IMR-90 (cell line): Measurements from ENCODE around the gene PPP3CA. TPM values are rescaled to one million over a fixed set of nuclear protein-coding genes. Genes with fewer than 3 reads are reported as not detected.

Source experiments
- ATAC-seq: fragments of 200-7000 bp; cut with Tn5 transposase; 2 replicates; pipeline ENCODE4 v1.9.1; 2020; ENCODE audit warnings: low read depth, mild to moderate bottlenecking, moderate library complexity
- BruUV-seq: library from RNA; stranded (reverse); fragments of 400-500 nt; replicated peaks from 2 replicates; lab custom pipeline; 2021; lab: Mats Ljungman, UMichigan
- CTCF ChIA-PET: fragments of 300-600 bp; formaldehyde crosslinking; extraction: SDS; loops from one replicate; lab custom pipeline; 2021; ENCODE audit warnings: antibody characterized with exemption; lab: Yijun Ruan, JAX
- POLR2A ChIA-PET: fragments of 300-600 bp; sonication (Branson Sonifier 250); formaldehyde crosslinking; loops from one replicate; lab custom pipeline; 2022; ENCODE audit warnings: antibody characterized with exemption; ENCODE audit not compliant: unreplicated experiment; lab: Charles Lee
- DNase-seq: peaks from one replicate; pipeline ENCODE4 v3.0.0; 2013
- H2AFZ ChIP-seq: replicated peaks from 2 replicates; pipeline ENCODE3; 2013; ENCODE audit warnings: low read length, mild to moderate bottlenecking; ENCODE audit not compliant: poor library complexity
- H2AK5ac ChIP-seq: 2 replicates; pipeline ENCODE4 v1.6.1; 2013; ENCODE audit warnings: low read depth, low read length, inconsistent platforms
- H2AK9ac ChIP-seq: replicated peaks from 2 replicates; pipeline ENCODE3; 2013; ENCODE audit warnings: mild to moderate bottlenecking, low read depth, low read length, moderate library complexity; ENCODE audit not compliant: poor library complexity
- H2BK120ac ChIP-seq: 2 replicates; pipeline ENCODE4 v1.6.1; 2013; ENCODE audit warnings: low read depth, low read length, inconsistent platforms
- H2BK15ac ChIP-seq: 3 replicates; pipeline ENCODE4 v1.6.1; 2013; ENCODE audit warnings: low read depth, low read length, inconsistent platforms
- H2BK20ac ChIP-seq: 2 replicates; pipeline ENCODE4 v1.6.1; 2013; ENCODE audit warnings: low read depth, mild to moderate bottlenecking, inconsistent platforms, low read length, moderate library complexity
- H2BK5ac ChIP-seq: 2 replicates; pipeline ENCODE4 v1.6.1; 2013; ENCODE audit warnings: mild to moderate bottlenecking, low read depth, low read length, inconsistent platforms; ENCODE audit not compliant: poor library complexity, severe bottlenecking
- H3K14ac ChIP-seq: replicated peaks from 2 replicates; pipeline ENCODE4 v1.6.1; 2013; ENCODE audit warnings: low read depth, low read length, inconsistent platforms
- H3K18ac ChIP-seq: 2 replicates; pipeline ENCODE4 v1.6.1; 2013; ENCODE audit warnings: low read depth, low read length, control low read depth
- H3K23ac ChIP-seq: 2 replicates; pipeline ENCODE4 v1.6.1; 2013; ENCODE audit warnings: low read depth, low read length, inconsistent platforms
- H3K27ac ChIP-seq: 2 replicates; pipeline ENCODE4 v1.5.1; 2013; ENCODE audit warnings: mild to moderate bottlenecking, control low read depth, low read length; ENCODE audit not compliant: insufficient read depth
- H3K27me3 ChIP-seq: 2 replicates; pipeline ENCODE4 v1.6.1; 2013; ENCODE audit warnings: low read length; ENCODE audit not compliant: control insufficient read depth, insufficient read depth
- H3K36me3 ChIP-seq: 2 replicates; pipeline ENCODE4 v1.6.1; 2013; ENCODE audit warnings: low read length, mixed read lengths; ENCODE audit not compliant: control insufficient read depth, insufficient read depth
- H3K4ac ChIP-seq: 2 replicates; pipeline ENCODE4 v1.6.1; 2013; ENCODE audit warnings: low read depth, low read length, inconsistent platforms
- H3K4me1 ChIP-seq: 2 replicates; pipeline ENCODE4 v1.6.1; 2013; ENCODE audit warnings: low read length, mixed read lengths; ENCODE audit not compliant: control insufficient read depth, insufficient read depth
- H3K4me2 ChIP-seq: 2 replicates; pipeline ENCODE4 v1.6.1; 2013; ENCODE audit warnings: low read depth, mild to moderate bottlenecking, control low read depth, low read length, moderate library complexity
- H3K4me3 ChIP-seq: 2 replicates; pipeline ENCODE4 v1.5.1; 2013; ENCODE audit warnings: low read depth, mild to moderate bottlenecking, control low read depth, low read length, moderate library complexity; ENCODE audit not compliant: insufficient read depth
- H3K56ac ChIP-seq: 2 replicates; pipeline ENCODE4 v1.6.1; 2013; ENCODE audit warnings: low read length, inconsistent platforms; ENCODE audit not compliant: insufficient read depth; ENCODE audit errors: extremely low read depth
- H3K79me1 ChIP-seq, 2 experiments: 2 replicates each; pipeline ENCODE4 v1.6.1; 2013; ENCODE audit warnings: low read length in 2 of 2, inconsistent platforms in 1 of 2, low read depth in 1 of 2
- H3K9ac ChIP-seq: 2 replicates; pipeline ENCODE4 v1.6.1; 2013; ENCODE audit warnings: low read depth, low read length, control low read depth
- H3K9me1 ChIP-seq: 2 replicates; pipeline ENCODE4 v1.6.1; 2013; ENCODE audit warnings: low read length, inconsistent platforms; ENCODE audit not compliant: insufficient read depth
- H3K9me3 ChIP-seq: 2 replicates; pipeline ENCODE4 v1.6.1; 2013; ENCODE audit warnings: low read length; ENCODE audit not compliant: control insufficient read depth, insufficient read depth
- H4K20me1 ChIP-seq: 2 replicates; pipeline ENCODE4 v1.6.1; 2013; ENCODE audit warnings: low read length, inconsistent platforms; ENCODE audit not compliant: insufficient read depth
- H4K5ac ChIP-seq: 2 replicates; pipeline ENCODE4 v1.6.1; 2013; ENCODE audit warnings: mild to moderate bottlenecking, low read depth, low read length, control low read depth
- H4K8ac ChIP-seq, 2 experiments: 2 replicates each; pipeline ENCODE4 v1.6.1; 2013; ENCODE audit warnings: low read depth in 2 of 2, low read length in 2 of 2, control low read depth in 1 of 2, inconsistent platforms in 1 of 2
- H4K91ac ChIP-seq: 2 replicates; pipeline ENCODE4 v1.6.1; 2013; ENCODE audit warnings: low read depth, low read length, inconsistent platforms; ENCODE audit not compliant: insufficient read depth
- BHLHE40 ChIP-seq: fragments of 150-350 bp; IDR thresholded peaks from 2 replicates; pipeline ENCODE4 v1.6.1; 2016; ENCODE audit warnings: mild to moderate bottlenecking, low read depth, low read length
- CEBPB ChIP-seq: IDR thresholded peaks from 2 replicates; pipeline ENCODE4 v1.6.1; 2012; ENCODE audit warnings: low read depth, low read length, improper control_type of control experiment
- CTCF ChIP-seq: conservative IDR thresholded peaks from 2 replicates; pipeline ENCODE4 v1.5.1; 2012; ENCODE audit warnings: mild to moderate bottlenecking, low read depth, low read length, improper control_type of control experiment
- FOS ChIP-seq: fragments of 150-350 bp; IDR thresholded peaks from 2 replicates; pipeline ENCODE4 v1.6.1; 2016; ENCODE audit warnings: low read depth, low read length
- MAFK ChIP-seq: IDR thresholded peaks from 2 replicates; pipeline ENCODE4 v1.6.1; 2012; ENCODE audit warnings: low read depth, low read length, improper control_type of control experiment
- MAZ ChIP-seq: IDR thresholded peaks from 2 replicates; pipeline ENCODE4 v1.6.1; 2012; ENCODE audit warnings: low read depth, mild to moderate bottlenecking, low read length, improper control_type of control experiment, moderate library complexity, borderline replicate concordance
- MXI1 ChIP-seq: IDR thresholded peaks from 2 replicates; pipeline ENCODE4 v1.6.1; 2012; ENCODE audit warnings: low read depth, mild to moderate bottlenecking, low read length, moderate library complexity, borderline replicate concordance
- NFE2L2 ChIP-seq: fragments of 150-350 bp; IDR thresholded peaks from 2 replicates; pipeline ENCODE4 v1.6.1; 2016; ENCODE audit warnings: low read depth, mild to moderate bottlenecking, low read length
- POLR2A ChIP-seq: IDR thresholded peaks from 2 replicates; pipeline ENCODE4 v1.6.1; 2012; ENCODE audit warnings: mild to moderate bottlenecking, low read depth, low read length
- RAD21 ChIP-seq: IDR thresholded peaks from 2 replicates; pipeline ENCODE4 v1.6.1; 2012; ENCODE audit warnings: low read length, improper control_type of control experiment
- RFX5 ChIP-seq: IDR thresholded peaks from 2 replicates; pipeline ENCODE4 v1.8.0; 2012; ENCODE audit warnings: low read depth, mild to moderate bottlenecking, low read length, moderate library complexity
- SMC3 ChIP-seq: fragments of 150-350 bp; IDR thresholded peaks from 2 replicates; pipeline ENCODE4 v1.6.1; 2016; ENCODE audit warnings: low read depth, mild to moderate bottlenecking, antibody characterized with exemption, low read length, moderate library complexity
- WGBS, 2 experiments: methylation state at CpG; one replicate each; pipeline versions ENCODE4 v1.1.5 to v1.1.7; 2013; ENCODE audit warnings: missing lambda C conversion rate in 2 of 2; ENCODE audit not compliant: insufficient read length in 1 of 2; ENCODE audit errors: extremely low coverage in 2 of 2; 5-methylcytosine and 5-hydroxymethylcytosine counted together
- dilution Hi-C: fragments of 300-500 bp; cut with HindIII; formaldehyde crosslinking; loops from one replicate; pipeline ENCODE4 v1.14.3; 2018; ENCODE audit warnings: low sequenced_read_pairs; ENCODE audit not compliant: unreplicated experiment
- in situ Hi-C: fragments of 300-500 bp; cut with MboI; formaldehyde crosslinking; loops from 3 replicates; pipeline ENCODE4 v1.14.3; 2019; ENCODE audit warnings: low sequenced_read_pairs, inconsistent platforms, mixed read lengths
- intact Hi-C: fragments of 100-400 bp; cut with micrococcal nuclease; formaldehyde crosslinking; loops from 2 replicates; pipeline ENCODE4 v1.10.0; 2022
- polyA plus RNA-seq, 3 experiments: library from polyadenylated mRNA; depleted of rRNA; stranded (reverse); fragments of >200 nt; gene quantifications; 2 replicates each; pipeline ENCODE4 v1.2.3, GENCODE V29; 2012; ENCODE audit warnings: low replicate concordance in 1 of 3
- total RNA-seq: library from RNA; depleted of rRNA; stranded (reverse); fragments of >200 nt; gene quantifications from 2 replicates; pipeline ENCODE4 v1.2.3, GENCODE V29; 2012
- TF ChIP-seq, protein P1 (sequence below): fragments of 150-350 bp; IDR thresholded peaks from 2 replicates; pipeline ENCODE4 v1.6.1; 2017; ENCODE audit warnings: mild to moderate bottlenecking, antibody characterized with exemption, low read length, low read depth

The PPP3CA gene
- total and polyA plus RNA-seq, 2 of the 4 experiments (the other 2 are of a cell fraction), result 14.5 to 48.6 TPM

DNA sequence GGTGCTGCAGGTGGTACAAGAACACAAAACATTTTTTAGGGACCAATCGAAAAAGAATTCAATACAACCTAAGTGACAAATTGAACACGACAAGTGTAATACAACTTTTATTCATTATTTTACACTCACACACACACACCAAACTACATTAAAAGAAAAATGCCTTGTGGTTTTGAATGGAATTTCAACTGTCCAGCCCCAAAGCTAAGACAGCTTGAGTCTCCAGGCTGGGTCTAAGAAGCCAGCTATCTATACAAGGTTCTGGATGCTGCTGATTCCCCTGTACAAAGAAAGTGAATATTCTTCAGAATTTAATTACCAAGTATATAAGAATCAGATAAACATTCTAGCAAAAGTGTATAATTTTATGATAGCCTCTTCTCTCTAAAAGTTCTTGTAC, 118.2 kb downstream of the PPP3CA start:
- no peaks in the 10 kb centered on the region for H3K9me1 ChIP-seq
- H3K4ac ChIP-seq, result no peak overlapping the region
- intact Hi-C loops (no loop called here), dilution Hi-C loops (no loop called here), in situ Hi-C loops (no loop called here)
- H3K23ac ChIP-seq, result no peak overlapping the region
- no peak overlapping the region for H3K4me2 ChIP-seq
- ATAC-seq (peak; percentile 83), DNase-seq (peak; percentile 57)
- H3K36me3 ChIP-seq, result no peaks in the 10 kb centered on the region
- no peak overlapping the region for H2BK15ac ChIP-seq
- no peak overlapping the region for H4K91ac ChIP-seq
- no peak overlapping the region for H2AK9ac ChIP-seq
- no peak overlapping the region for H2BK20ac ChIP-seq
- POLR2A ChIA-PET, result no interaction called here
- H3K9me3 ChIP-seq, result peaks cover 3% of the 10 kb centered on the region; the same call in 1 of the 2 replicates
- H3K56ac ChIP-seq, result no peak overlapping the region
- no peak overlapping the region for H2AFZ ChIP-seq
- H2BK5ac ChIP-seq, result no peak overlapping the region
- H4K8ac ChIP-seq, result no peak overlapping the region
- peaks cover 39 to 47% of the 10 kb centered on the region in 2 experiments for H3K79me1 ChIP-seq
- H3K18ac ChIP-seq, result no peak overlapping the region
- H3K9ac ChIP-seq, result no peak overlapping the region
- H4K5ac ChIP-seq, result no peak overlapping the region
- no CpG with 5 or more reads among the region's 2 CpGs for WGBS, 2 experiments
- no peak overlapping the region for H3K14ac ChIP-seq
- no peak overlapping the region for H2AK5ac ChIP-seq
- no TSS peak for BruUV-seq
- H3K27ac ChIP-seq, result no peak overlapping the region
- H3K27me3 ChIP-seq, result no peaks in the 10 kb centered on the region
- no peak overlapping the region for H3K4me3 ChIP-seq
- H2BK120ac ChIP-seq, result no peak overlapping the region
- peaks cover 8% of the 10 kb centered on the region; the same call in 1 of the 2 replicates for H4K20me1 ChIP-seq
- TF ChIP-seq, protein P1, sequence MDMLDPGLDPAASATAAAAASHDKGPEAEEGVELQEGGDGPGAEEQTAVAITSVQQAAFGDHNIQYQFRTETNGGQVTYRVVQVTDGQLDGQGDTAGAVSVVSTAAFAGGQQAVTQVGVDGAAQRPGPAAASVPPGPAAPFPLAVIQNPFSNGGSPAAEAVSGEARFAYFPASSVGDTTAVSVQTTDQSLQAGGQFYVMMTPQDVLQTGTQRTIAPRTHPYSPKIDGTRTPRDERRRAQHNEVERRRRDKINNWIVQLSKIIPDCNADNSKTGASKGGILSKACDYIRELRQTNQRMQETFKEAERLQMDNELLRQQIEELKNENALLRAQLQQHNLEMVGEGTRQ, result no peak
- TF ChIP-seq NFE2L2, result no peak
- TF ChIP-seq MAZ, result no peak
- no peak for TF ChIP-seq BHLHE40
- TF ChIP-seq POLR2A, result no peak
- TF ChIP-seq CEBPB, result no peak
- no peak for TF ChIP-seq MXI1
- no peak for TF ChIP-seq RAD21
- no peak for TF ChIP-seq SMC3
- TF ChIP-seq FOS, result no peak
- TF ChIP-seq RFX5, result no peak
- no peak for TF ChIP-seq CTCF
- TF ChIP-seq MAFK, result no peak
- H3K4me1 ChIP-seq, result peaks cover 2% of the 10 kb centered on the region
- CTCF ChIA-PET, result interaction anchor here (0.8 kb wide), 1 partner anchor 18 kb away, joined by 3 read pairs; no protein-coding TSS in a partner anchor
